Naive B cell (primary cell): ENCODE measurements around the gene SEL1L3. TPM values are rescaled to one million over a fixed set of nuclear protein-coding genes. Genes with fewer than 3 reads are reported as not detected.
A peak's percentile ranks its signal among the peaks of the same experiment; 100 is the strongest.

Experiments used
- ATAC-seq, 2 donors: fragments of 150-1000 bp; cut with Tn5 transposase; 2 replicates each; pipeline ENCODE4 v1.10.0; 2021; ENCODE audit warnings: low read depth in 2 of 2, mild to moderate bottlenecking in 2 of 2, moderate library complexity in 2 of 2
- DNase-seq: peaks from one replicate; pipeline ENCODE4 v3.0.0; 2022
- H3K27ac Mint-ChIP-seq, 6 donors: one replicate each; pipeline ENCODE4 v1.8.0; 2020 to 2022; ENCODE audit warnings: mild to moderate bottlenecking in 6 of 6, mixed read lengths in 6 of 6, moderate library complexity in 5 of 6, inconsistent platforms in 2 of 6
- H3K27me3 Mint-ChIP-seq, 3 donors: one replicate each; pipeline ENCODE4 v1.8.0; 2021 to 2022; ENCODE audit warnings: mixed read lengths in 3 of 3, mild to moderate bottlenecking in 1 of 3
- H3K36me3 Mint-ChIP-seq, 2 donors: one replicate each; pipeline ENCODE4 v1.8.0; 2020 to 2022; ENCODE audit warnings: mixed read lengths in 2 of 2, inconsistent platforms in 1 of 2, mild to moderate bottlenecking in 1 of 2
- H3K4me1 Mint-ChIP-seq, 3 donors: one replicate each; pipeline ENCODE4 v1.8.0; 2020 to 2022; ENCODE audit warnings: mixed read lengths in 3 of 3, inconsistent platforms in 1 of 3, mild to moderate bottlenecking in 1 of 3, moderate library complexity in 1 of 3
- H3K4me3 Mint-ChIP-seq, 8 donors: one replicate each; pipeline ENCODE4 v1.8.0; 2020 to 2022; ENCODE audit warnings: mild to moderate bottlenecking in 8 of 8, mixed read lengths in 8 of 8, moderate library complexity in 8 of 8, inconsistent platforms in 2 of 8
- H3K9me3 Mint-ChIP-seq, 7 donors: one replicate each; pipeline ENCODE4 v1.8.0; 2020 to 2022; ENCODE audit warnings: mixed read lengths in 7 of 7, mild to moderate bottlenecking in 5 of 7, inconsistent platforms in 2 of 7, moderate library complexity in 1 of 7
- polyA plus RNA-seq, 6 donors: library from polyadenylated mRNA; unstranded; fragments of 300-500 nt; fragmentation: Illumina TruSeq; gene quantifications; one replicate each; pipeline ENCODE4 v1.2.3, GENCODE V29; 2021; ENCODE audit warnings: low read depth in 6 of 6

SEL1L3 gene
- polyA plus RNA-seq, 6 donors from 2014 or later = 129 to 288 (median 195) TPM

DNA sequence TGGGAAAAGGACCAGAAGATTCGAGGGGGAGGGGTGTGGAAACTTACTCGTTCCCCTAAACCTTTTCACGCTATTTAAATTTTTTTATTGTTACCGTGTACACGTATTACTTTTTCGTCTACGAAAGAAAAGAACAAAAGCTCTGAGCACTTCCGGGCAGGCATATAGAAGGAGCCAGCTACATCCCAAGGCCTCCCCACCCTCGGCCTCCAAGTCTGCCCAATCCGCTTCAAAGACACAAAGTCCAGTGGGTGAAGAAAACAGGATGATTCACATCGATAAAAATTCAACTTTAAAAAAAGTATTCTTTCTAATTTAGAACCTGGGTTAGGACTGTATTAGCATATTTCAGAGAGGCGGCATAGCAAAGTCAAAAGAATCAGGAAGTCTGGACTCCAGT is 23.1 kb downstream of the SEL1L3 start:
- H3K27ac Mint-ChIP-seq = peak overlapping the region in 1 of 6 donors; percentile 36

DNA sequence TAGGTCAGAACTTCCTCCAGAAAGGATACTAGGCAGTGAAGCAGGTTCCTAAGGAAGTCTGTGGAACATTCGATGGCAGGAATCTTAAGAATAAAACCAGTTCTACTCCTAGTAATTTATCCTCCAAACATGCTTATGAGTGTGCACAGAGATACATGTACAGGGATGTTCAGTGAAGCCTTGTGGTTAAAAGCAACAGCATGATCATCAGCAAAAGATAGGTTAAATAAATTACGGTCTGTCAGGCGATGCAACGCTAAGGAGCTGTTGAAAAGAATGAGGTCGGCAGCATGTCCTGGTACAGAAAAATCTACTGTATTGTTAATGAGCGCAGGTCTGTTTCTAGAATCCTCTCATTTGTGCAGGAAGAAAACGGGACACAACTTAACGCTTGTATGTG is 23.6 kb downstream of the SEL1L3 start:
- Mint-ChIP-seq H3K4me3 (no peak overlapping the region), H3K27me3 (no peaks in the 10 kb centered on the region), H3K4me1 (peaks cover 66 to 78% (median 71%) of the 10 kb centered on the region in 3 donors), H3K27ac (peak overlapping the region in 1 of 6 donors; percentile 36), H3K9me3 (no peaks in the 10 kb centered on the region), H3K36me3 (peaks cover 0 to 13% of the 10 kb centered on the region in 2 donors)
- no peak for DNase-seq
- ATAC-seq = no peak

More for the DNA sequence above, 23.1 kb downstream of the SEL1L3 start:
- H3K4me1 Mint-ChIP-seq = peaks cover 66 to 78% (median 71%) of the 10 kb centered on the region in 3 donors
- H3K4me3 Mint-ChIP-seq = no peak overlapping the region
- H3K27me3 Mint-ChIP-seq = no peaks in the 10 kb centered on the region
- ATAC-seq (no peak), DNase-seq (no peak)
- peaks cover 0 to 13% of the 10 kb centered on the region in 2 donors for H3K36me3 Mint-ChIP-seq
- no peaks in the 10 kb centered on the region for H3K9me3 Mint-ChIP-seq

DNA sequence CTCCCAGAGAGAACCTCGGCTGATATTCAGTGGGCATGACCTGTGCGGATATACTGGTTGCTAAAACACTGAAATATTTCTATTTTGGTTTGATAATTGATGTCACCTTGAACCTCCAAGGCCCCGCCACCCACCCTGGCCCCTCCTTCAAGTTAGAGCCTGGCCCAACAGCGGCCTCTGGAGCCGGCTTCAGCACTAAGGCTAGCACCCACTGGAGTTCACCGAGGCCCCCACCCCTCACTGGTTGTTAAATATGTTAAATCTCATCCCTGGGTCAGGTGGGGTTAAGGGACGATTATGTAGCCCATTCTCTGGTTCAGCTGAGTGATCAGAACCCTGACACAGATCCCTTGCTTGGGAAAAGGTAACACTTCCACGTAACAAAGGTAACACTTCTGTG is 24.3 kb downstream of the SEL1L3 start:
- DNase-seq (no peak), ATAC-seq (no peak)
- Mint-ChIP-seq H3K27ac (peak overlapping the region in 3 of 6 donors; percentile 10 to 69 (median 18)), H3K9me3 (no peaks in the 10 kb centered on the region), H3K4me1 (peaks cover 62 to 70% (median 68%) of the 10 kb centered on the region in 3 donors), H3K36me3 (peaks cover under 1 to 13% of the 10 kb centered on the region in 2 donors), H3K27me3 (no peaks in the 10 kb centered on the region), H3K4me3 (no peak overlapping the region)

DNA sequence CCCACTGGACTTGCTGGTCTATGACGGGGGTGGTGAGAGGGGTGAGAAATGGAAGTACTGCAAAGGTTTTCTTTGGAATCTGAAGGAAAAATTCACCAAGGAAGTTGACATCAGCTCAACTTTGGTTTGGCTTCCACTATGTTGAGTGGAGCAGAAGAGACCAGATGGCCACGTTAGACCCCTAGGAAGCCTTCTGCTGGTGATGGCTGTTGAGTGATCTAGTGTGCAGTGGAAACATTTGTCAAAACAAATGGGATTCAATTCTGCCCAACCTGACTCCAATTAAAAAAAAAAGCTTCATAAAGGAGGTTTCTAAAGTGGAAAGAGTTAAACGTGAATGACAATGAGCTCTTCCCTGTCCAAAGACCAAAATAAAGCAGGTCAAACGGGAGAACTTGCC is 25.7 kb downstream of the SEL1L3 start:
- peak overlapping the region in 3 of 6 donors; percentile 39 to 86 (median 69) for H3K27ac Mint-ChIP-seq
- no peaks in the 10 kb centered on the region for H3K9me3 Mint-ChIP-seq
- ATAC-seq (no peak), DNase-seq (no peak)
- no peaks in the 10 kb centered on the region for H3K27me3 Mint-ChIP-seq
- H3K4me1 Mint-ChIP-seq = peaks cover 52 to 60% (median 54%) of the 10 kb centered on the region in 3 donors
- no peak overlapping the region for H3K4me3 Mint-ChIP-seq
- H3K36me3 Mint-ChIP-seq = peaks cover 0 to 13% of the 10 kb centered on the region in 2 donors

DNA sequence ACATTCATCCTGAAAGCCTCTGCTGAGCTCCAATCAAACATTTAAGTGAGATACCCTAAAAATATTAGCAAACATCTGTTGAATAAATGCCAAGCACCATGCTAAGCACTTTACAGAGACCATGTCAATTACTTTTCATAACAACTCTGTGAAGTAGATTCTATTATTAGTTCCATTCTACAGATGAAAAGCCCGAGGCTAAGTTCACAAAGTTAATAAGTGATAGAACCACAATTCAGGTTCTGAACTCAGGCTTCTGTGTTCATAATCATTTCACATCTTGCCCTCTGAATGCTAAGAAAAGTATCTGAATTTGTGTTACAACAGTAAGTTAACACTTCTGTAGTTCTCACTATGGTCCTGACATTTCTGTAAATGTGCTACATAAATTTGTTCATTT is 27.4 kb downstream of the SEL1L3 start:
- Mint-ChIP-seq H3K9me3 (no peaks in the 10 kb centered on the region), H3K27me3 (no peaks in the 10 kb centered on the region), H3K27ac (peak overlapping the region in 2 of 6 donors; percentile 28 to 50), H3K4me1 (peaks cover 42 to 43% (median 43%) of the 10 kb centered on the region in 3 donors), H3K4me3 (no peak overlapping the region), H3K36me3 (peaks cover 8 to 22% of the 10 kb centered on the region in 2 donors)
- ATAC-seq = no peak
- no peak for DNase-seq

DNA sequence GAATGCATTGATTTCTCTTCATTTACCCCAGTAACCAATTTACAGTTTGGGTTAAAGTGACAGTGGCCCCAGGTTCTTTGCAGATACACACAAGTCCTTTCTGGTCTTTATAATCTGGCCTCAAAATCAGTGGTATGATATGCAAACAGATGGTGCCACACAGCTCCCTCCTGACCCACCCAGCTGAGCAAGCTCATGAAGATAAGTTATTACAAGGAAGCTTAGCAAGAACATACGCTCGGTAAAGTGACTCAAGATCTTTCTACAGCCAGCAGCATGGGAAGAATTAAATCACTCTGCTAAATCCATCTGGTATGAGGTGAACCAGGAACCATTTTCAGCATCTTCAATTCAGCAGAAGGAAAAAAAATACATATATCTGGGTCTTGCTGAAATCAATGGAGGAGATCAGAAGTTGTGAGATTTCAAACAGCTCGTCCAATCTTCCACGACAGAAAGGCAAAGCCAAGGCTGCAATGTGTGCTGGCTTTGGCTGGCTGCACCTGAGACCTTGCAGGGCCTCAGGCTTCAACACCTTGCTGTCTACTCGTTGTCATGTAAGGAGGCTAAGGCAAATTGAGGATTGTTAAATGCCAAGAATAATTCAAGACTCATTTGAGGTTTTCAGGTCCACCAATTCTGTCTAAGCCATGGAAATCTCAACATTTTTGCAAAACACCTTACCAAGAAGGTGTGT is 28.2 kb downstream of the SEL1L3 start:
- DNase-seq (no peak), ATAC-seq (no peak)
- peak overlapping the region in 1 of 8 donors; percentile 6 for H3K4me3 Mint-ChIP-seq
- H3K27me3 Mint-ChIP-seq = no peaks in the 10 kb centered on the region
- peaks cover 36 to 40% (median 37%) of the 10 kb centered on the region in 3 donors for H3K4me1 Mint-ChIP-seq
- H3K36me3 Mint-ChIP-seq = peaks cover 13 to 23% of the 10 kb centered on the region in 2 donors
- peak overlapping the region in 3 of 6 donors; percentile 8 to 50 (median 23) for H3K27ac Mint-ChIP-seq
- no peaks in the 10 kb centered on the region for H3K9me3 Mint-ChIP-seq

DNA sequence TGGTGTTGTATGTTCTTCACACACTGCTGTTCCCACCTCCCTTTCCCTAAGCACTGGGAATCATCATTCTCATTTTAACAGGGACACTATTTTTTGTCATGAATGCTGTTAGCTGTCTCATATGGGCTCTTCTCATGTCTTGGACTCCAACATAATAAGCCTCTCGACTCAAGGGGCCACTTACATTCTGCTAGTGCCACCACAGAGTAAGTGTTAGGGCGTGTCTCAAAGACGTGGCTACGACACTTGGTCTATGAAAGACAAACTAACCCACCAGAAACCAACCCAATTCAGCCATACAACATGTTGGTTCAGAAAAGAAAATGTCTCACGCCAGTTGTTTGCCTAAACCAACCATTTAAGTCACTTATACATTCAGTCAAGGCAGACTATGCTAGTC is 32.2 kb downstream of the SEL1L3 start:
- Mint-ChIP-seq H3K36me3 (peaks cover 23 to 40% of the 10 kb centered on the region in 2 donors), H3K4me3 (no peak overlapping the region), H3K27ac (no peak overlapping the region), H3K4me1 (peaks cover 15 to 34% (median 28%) of the 10 kb centered on the region in 3 donors), H3K9me3 (no peaks in the 10 kb centered on the region), H3K27me3 (no peaks in the 10 kb centered on the region)
- DNase-seq = no peak
- ATAC-seq = no peak

DNA sequence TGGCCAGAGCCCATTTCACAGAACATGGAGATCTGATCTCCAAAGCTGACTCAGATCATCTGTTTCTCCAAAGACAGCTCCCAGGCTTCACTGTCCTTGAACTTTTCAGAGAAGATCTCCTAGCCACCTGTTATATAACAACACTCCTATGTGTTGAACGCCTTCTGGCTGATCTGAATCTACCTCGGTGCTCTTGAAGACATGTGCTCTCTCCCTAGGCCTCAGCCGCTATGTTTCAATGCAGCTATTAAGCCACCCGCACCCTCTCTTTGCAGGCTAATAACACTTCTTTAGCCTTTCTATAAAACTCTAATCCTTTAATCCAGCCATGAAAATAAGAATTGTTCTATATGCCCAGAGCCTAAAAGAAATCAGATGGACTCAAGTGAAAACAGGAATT is 34.9 kb downstream of the SEL1L3 start:
- no peak overlapping the region for H3K4me3 Mint-ChIP-seq
- no peaks in the 10 kb centered on the region for H3K9me3 Mint-ChIP-seq
- peaks cover 4 to 17% (median 14%) of the 10 kb centered on the region in 3 donors for H3K4me1 Mint-ChIP-seq
- DNase-seq (no peak), ATAC-seq (no peak)
- no peaks in the 10 kb centered on the region for H3K27me3 Mint-ChIP-seq
- peaks cover 31 to 43% of the 10 kb centered on the region in 2 donors for H3K36me3 Mint-ChIP-seq
- H3K27ac Mint-ChIP-seq = peak overlapping the region in 1 of 6 donors; percentile 28

DNA sequence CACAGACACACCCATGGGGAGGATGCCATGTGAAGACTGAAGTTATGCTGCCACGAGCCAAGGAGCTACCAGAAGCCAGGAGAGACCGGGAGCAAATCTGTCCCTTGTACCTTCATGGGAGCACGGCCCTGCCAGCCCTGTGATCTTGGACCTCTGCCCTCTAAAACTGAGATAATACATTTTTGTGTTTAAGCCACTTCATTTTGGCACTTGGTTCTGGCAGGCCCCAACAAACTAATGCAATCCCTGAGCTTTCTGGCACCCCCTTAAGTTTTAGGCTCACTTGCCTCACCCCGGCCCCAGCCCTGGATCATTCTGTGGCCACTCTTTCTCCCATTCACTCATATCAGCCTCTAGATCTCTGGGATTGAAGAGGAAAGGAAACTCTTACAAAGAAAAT is 35.4 kb downstream of the SEL1L3 start:
- no peaks in the 10 kb centered on the region for H3K9me3 Mint-ChIP-seq
- peak overlapping the region in 2 of 6 donors; percentile 18 to 68 for H3K27ac Mint-ChIP-seq
- H3K27me3 Mint-ChIP-seq = no peaks in the 10 kb centered on the region
- H3K4me3 Mint-ChIP-seq = no peak overlapping the region
- DNase-seq (no peak), ATAC-seq (no peak)
- peaks cover under 1 to 17% (median 16%) of the 10 kb centered on the region in 3 donors for H3K4me1 Mint-ChIP-seq
- H3K36me3 Mint-ChIP-seq = peaks cover 36 to 42% of the 10 kb centered on the region in 2 donors

DNA sequence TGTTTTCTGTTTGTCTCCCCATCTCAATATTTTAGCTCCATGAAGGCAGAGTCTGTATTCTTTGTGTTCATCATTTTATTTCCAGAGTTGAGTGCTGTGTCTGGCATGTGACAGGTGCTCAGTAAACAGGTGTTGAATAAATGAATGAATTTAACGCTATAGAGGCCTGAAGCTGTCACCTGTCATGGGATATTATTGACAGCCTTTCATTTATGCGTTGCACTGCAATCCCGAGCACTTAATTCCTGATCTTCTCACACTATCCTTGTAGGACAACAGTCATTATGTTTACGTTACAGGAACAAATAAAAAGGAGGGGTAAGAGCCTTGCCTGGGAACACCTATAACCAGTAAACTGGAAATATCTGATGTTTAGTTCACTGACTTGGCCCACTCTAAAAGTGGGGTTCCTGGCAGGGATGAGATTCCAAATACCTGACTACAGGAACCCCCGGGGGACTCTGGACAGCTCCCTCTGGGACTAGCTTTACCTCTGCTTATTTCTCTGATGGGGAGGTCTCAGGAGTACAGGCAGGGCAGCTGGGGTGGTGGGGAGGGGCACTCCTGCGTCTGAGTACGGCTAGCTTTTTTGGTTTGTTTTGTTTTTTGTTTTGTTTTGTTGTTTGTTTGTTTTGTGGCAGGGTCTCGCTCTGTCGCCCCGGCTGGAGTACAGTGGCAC is 36.6 kb downstream of the SEL1L3 start:
- ATAC-seq = no peak

DNA sequence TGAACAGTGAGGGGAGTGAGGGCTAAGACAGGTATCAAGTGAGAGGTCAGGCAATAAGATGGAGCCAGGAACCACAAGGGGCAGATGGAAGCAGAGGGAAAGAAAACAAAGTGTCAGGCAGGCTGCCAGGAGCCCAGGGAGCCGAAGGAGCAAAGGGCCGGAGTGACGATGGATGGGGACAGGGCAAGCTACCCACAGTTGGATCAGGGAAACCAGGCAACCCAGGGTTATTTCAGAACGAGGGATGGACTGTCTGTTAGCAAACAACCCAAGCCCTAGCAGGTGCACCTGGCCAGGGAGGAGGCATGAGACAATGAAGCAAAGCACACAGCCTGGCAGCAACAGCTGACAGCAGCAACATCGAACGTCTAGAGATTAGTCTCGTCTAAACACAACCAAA is 39.2 kb downstream of the SEL1L3 start:
- H3K36me3 Mint-ChIP-seq = peaks cover 32 to 47% of the 10 kb centered on the region in 2 donors
- no peak overlapping the region for H3K4me3 Mint-ChIP-seq
- H3K27me3 Mint-ChIP-seq = no peaks in the 10 kb centered on the region
- H3K9me3 Mint-ChIP-seq = no peaks in the 10 kb centered on the region
- no peak for ATAC-seq
- peak overlapping the region in 3 of 6 donors; percentile 21 to 60 (median 49) for H3K27ac Mint-ChIP-seq
- DNase-seq = no peak
- H3K4me1 Mint-ChIP-seq = peaks cover 0 to 12% (median 11%) of the 10 kb centered on the region in 3 donors

More for the DNA sequence above, 36.6 kb downstream of the SEL1L3 start:
- Mint-ChIP-seq H3K4me3 (no peak overlapping the region), H3K4me1 (peaks cover 0 to 15% (median 12%) of the 10 kb centered on the region in 3 donors), H3K27ac (peak overlapping the region in 3 of 6 donors; percentile 26 to 85 (median 74)), H3K27me3 (no peaks in the 10 kb centered on the region), H3K36me3 (peaks cover 36 to 43% of the 10 kb centered on the region in 2 donors), H3K9me3 (no peaks in the 10 kb centered on the region)
- no peak for DNase-seq

DNA sequence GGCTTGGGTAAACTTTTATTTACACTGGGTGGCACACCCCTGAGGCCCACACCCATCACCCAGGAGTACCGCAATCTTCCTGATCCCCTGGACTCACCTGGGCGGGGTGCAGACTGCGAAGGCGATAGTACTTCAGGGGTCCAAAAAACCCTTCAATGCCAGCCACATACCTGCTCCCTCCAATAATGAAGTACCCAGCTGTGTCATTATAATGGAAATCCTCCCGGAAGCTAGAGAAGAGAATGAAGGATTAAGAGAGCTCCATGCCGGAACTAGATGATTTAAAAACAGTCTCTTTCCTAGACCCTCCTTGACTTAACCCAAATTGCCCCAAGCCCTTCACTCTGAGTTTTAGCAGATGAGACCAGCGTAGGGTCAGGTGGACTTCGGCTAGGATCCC is 40.9 kb downstream of the SEL1L3 start:
- Mint-ChIP-seq H3K27ac (peak overlapping the region in 3 of 6 donors; percentile 37 to 73 (median 57)), H3K4me1 (peaks cover 0 to 12% (median 5%) of the 10 kb centered on the region in 3 donors), H3K36me3 (peaks cover 38 to 40% of the 10 kb centered on the region in 2 donors), H3K9me3 (no peaks in the 10 kb centered on the region), H3K4me3 (no peak overlapping the region), H3K27me3 (no peaks in the 10 kb centered on the region)
- no peak for DNase-seq
- ATAC-seq = no peak

DNA sequence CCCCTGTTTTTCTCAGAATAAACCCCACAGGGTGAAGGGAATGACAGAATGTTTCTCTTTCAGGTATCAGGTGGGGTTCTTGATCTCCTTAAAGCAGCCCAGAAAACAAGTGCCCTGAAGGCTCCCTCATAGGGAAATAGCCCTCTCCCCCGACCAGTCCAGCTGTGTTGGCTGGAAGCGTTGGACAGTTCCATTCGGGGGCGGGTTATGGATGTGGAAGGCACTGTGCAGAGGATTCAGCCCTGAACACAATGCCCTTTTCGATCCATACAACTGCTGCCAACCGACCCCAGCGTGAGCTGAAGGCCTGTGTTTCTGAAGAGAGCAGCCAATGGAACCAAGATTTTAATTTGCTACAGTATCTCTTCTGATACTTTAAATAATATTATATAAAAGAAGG is 41.5 kb downstream of the SEL1L3 start:
- no peak for ATAC-seq
- H3K27me3 Mint-ChIP-seq = no peaks in the 10 kb centered on the region
- H3K9me3 Mint-ChIP-seq = no peaks in the 10 kb centered on the region
- DNase-seq = no peak
- H3K27ac Mint-ChIP-seq = no peak overlapping the region
- H3K4me3 Mint-ChIP-seq = no peak overlapping the region
- peaks cover 43 to 46% of the 10 kb centered on the region in 2 donors for H3K36me3 Mint-ChIP-seq
- peaks cover 0 to 18% (median 5%) of the 10 kb centered on the region in 3 donors for H3K4me1 Mint-ChIP-seq

DNA sequence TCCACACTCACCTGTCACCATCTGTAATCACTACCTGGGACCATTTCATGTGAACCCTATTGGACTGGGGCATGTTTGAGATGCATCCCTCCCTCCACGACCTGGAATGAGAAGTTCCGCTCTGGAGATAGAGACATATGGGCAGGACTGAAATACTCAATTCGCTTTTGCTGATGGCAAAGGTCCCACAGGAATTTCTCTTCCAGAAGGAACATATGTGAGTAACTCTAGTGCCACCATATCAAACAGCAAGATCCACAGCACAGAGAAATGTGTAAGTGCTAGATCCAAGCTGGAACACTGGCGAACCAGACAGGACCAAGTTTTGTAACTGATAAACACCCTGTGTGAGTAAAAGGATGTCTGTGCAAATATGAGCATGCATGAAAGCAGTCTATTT is 43.9 kb downstream of the SEL1L3 start:
- Mint-ChIP-seq H3K4me3 (no peak overlapping the region), H3K27ac (no peak overlapping the region), H3K36me3 (peaks cover 39 to 49% of the 10 kb centered on the region in 2 donors), H3K9me3 (no peaks in the 10 kb centered on the region), H3K27me3 (no peaks in the 10 kb centered on the region), H3K4me1 (peaks cover 0 to 15% (median 0%) of the 10 kb centered on the region in 3 donors)
- no peak for ATAC-seq
- DNase-seq = no peak
